ENCODE measurements around the gene IQSEC1.

DNA sequence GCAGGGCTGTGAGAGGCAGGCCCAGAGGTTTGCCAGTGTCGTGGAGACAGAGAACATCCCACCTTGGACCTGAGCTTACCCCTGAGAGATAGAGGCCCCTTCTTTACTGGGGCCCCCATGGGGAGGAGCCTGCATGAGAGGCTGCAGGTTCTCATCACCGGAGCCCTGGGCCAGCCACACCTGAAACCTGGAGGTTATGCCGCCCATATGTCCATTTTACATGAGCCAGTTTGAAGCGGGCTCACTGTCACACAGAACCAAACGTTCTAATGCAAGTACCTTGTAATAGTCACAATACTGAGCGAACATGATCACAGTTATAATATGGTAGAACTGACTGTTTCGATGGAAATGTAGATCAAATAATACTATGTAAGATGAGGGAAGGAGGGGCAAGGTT, 6.3 kb upstream of the IQSEC1 start:
- no peak for TF ChIP-seq CTCF (IDR thresholded peaks at IDR 0.05; ENCODE audit: poor library complexity)
- TF ChIP-seq EZH2phosphoT487 (IDR thresholded peaks at IDR 0.05; ENCODE audit: low read depth, severe bottlenecking, unreplicated experiment), result no peak
- TF ChIP-seq EZH2 (IDR thresholded peaks at IDR 0.05; ENCODE audit: borderline replicate concordance), result no peak

All from hepatocyte (in vitro differentiated cells).